GM10266 (cell line): Measurements from ENCODE around the gene FOXO1.
"Not testable (repeated sequence)": the region's sequence is repeated elsewhere in the genome, so short reads cannot be mapped to it uniquely, and the experiment has no call there.

Experiments used
- DNase-seq: peaks from one replicate; pipeline ENCODE4 v3.0.0; 2012; ENCODE audit errors: extremely low spot score
- CTCF ChIP-seq: IDR thresholded peaks from 2 replicates; pipeline ENCODE4 v1.5.1; 2012; ENCODE audit warnings: mild to moderate bottlenecking, low read depth; ENCODE audit not compliant: control insufficient read depth, insufficient read depth; ENCODE audit errors: missing control alignments

Gene FOXO1

GRCh38 chr13:40666045-40666932 lies at the start of gene FOXO1:
Gene FOXO1 (minus strand): TSS chr13:40666641. CDS start chr13:40666212, 429 bp downstream.
- peak; percentile 13 for TF ChIP-seq CTCF
- DNase-seq, result peak; percentile 100

DNA sequence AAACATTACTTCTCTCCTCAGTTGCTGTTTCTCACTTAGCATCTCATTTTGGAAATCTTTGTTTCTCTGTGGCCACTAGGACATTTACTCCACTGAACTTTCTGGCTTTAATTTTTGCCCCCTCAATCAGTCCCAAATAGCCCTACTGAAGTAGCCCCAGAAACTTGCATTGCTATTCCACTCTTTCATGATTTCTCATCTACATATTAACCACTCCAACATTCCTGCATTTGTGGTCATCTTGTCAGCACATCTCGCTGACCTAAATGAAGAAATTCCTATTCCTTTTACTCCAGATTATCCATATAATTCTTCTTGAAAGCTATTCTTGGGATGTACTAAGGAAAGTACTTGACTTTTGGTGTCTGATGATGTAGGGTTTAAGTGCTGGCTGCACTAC lies 48.0 kb upstream of the FOXO1 start:
- DNase-seq, result not testable (repeated sequence)

DNA sequence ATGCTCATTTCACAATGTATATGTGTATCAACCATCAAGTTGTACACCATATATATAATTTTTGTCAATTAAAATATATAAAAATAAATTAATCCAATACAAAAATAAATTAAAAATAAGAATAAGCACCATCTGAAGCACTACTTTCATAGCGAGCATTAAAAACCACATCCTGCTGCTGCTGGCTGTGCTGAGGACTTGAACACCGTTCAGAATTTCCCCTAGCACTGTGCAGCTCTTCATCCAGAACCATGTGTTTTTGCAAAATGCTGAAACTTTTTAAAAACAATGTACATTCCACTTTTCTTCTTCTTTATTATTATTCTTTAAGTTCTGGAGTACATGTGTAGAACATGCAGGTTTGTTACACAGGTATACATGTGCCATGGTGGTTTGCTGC lies 40.0 kb upstream of the FOXO1 start:
- DNase-seq, result no peak
- TF ChIP-seq CTCF, result no peak

DNA sequence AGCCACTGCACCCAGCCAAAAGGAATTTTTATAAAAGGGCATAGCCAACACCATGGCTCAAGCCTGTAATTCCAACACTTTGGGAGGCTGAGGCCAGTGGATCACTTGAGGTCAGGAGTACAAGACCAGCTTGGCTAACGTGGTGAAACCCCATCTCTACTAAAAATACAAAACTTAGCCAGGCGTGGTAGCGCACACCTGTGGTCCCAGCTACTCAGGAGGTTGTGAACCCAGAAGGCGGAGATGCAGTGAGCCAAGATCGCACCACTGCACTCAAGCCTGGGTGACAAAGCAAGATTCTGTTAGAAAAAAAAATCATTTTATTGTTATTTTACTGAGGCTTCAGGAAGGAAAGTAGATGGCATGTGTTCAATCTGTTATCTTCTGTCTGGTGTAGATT lies 31.3 kb upstream of the FOXO1 start:
- TF ChIP-seq CTCF, result no peak
- no peak for DNase-seq

DNA sequence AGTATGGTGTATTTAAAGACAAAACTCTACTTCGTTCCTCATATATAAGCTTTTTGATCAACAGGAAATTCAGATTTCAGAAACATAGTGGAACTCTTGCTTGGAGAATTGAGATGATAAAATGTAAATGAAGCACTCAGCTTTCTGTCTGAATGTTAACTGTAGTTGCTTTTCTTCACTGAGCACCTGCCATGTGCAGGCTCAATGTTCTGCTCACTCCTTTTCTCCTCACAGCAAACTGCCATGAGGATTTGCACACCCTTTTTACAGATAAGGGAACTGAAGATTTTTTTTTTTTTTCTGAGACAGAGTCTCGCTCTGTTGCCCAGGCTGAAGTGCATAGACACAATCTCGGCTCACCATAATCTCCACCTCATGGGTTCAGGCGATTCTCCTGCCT lies 28.0 kb upstream of the FOXO1 start:
- DNase-seq, result no peak

GRCh38 chr13:40692946-40693345 lies 26.5 kb upstream of the FOXO1 start:
- no peak for TF ChIP-seq CTCF
- no peak for DNase-seq

More for the DNA sequence above, 28.0 kb upstream of the FOXO1 start:
- TF ChIP-seq CTCF, result no peak

- TF ChIP-seq CTCF, result no peak
Observed at GRCh38 chr13:40688781-40689180, 22.3 kb upstream of the FOXO1 start.

More at GRCh38 chr13:40688781-40689180, 22.3 kb upstream of the FOXO1 start:
- DNase-seq, result no peak
